ENCODE measurements around the gene DDX41.

DDX41 gene

DNA sequence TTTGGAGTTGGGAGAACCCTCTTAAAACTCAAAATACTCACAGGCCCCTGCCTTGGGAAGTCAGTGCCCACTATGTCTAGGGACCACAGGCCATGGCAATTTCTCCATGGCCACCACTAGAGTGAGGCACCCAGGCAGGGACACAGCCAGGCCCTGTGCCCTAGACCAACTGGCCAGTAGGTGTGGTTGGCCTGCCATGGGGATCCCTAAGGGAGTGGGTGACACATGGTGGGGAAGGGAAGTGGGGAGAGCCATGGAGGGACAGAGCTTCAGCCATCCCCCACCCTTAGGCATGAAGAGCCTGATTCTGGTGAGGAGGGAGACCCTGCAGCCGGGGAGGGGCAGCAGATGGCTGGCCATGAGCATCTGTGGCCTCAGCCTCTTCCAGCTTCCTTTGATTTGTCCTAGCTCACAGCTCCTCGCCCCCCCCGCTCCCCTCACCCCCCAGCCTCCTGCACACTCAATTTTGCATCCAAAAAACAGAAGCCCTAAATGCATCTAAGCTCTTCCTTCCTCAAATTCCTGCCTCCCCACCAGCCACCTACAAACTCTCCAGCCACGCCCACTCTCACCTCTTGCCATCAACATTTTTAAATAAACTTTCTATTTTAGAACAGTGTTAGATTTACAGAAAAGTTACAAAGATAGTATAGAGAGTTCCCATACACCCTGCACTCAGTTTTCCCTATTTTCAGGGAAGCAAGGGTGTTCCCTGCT is 41.8 kb downstream of the DDX41 start:
- DNase-seq (ENCODE audit: extremely low read depth, insufficient read length), result no peak
- H3K27me3 ChIP-seq (replicated peaks; ENCODE audit: control insufficient read depth, insufficient read depth, low read length), result no peaks in the 10 kb centered on the region; the same call in 1 of the 2 replicates
- no peaks in the 10 kb centered on the region for H3K36me3 ChIP-seq (ENCODE audit: control insufficient read depth, insufficient read depth, low read length)
- TF ChIP-seq CTCF (IDR thresholded peaks at IDR 0.05; ENCODE audit: insufficient read depth, low read length, poor library complexity, severe bottlenecking), result no peak
- H3K4me3 ChIP-seq (replicated peaks; ENCODE audit: low read depth, low read length), result no peak overlapping the region

DNA sequence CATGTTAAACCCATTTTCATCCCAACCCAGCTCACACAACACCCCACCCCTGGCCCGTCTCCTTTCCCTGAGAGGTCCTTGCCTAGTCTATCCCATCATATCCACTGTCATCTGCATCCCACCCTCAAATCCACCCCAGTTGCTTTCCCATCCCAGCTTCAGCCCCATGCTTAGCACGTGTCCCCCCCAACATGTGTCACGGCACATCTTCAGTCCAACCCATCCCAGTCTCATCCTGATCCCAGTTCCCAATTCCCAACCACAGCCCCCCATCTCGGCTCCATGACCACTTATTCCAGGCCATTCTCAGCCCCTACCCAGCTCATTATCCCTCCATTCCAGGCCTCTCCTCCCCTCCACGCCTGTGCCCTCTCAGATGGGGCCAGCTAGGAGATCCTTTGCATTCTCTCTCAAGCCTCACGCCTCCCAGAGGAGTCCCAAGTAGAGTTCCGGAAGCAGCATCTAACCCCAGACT is 42.7 kb downstream of the DDX41 start:
- H3K36me3 ChIP-seq (ENCODE audit: control insufficient read depth, insufficient read depth, low read length), result no peaks in the 10 kb centered on the region
- no peak overlapping the region for H3K4me3 ChIP-seq (replicated peaks; ENCODE audit: low read depth, low read length)
- DNase-seq (ENCODE audit: extremely low read depth, insufficient read length), result no peak
- no peak for TF ChIP-seq CTCF (IDR thresholded peaks at IDR 0.05; ENCODE audit: insufficient read depth, low read length, poor library complexity, severe bottlenecking)
- H3K27me3 ChIP-seq (replicated peaks; ENCODE audit: control insufficient read depth, insufficient read depth, low read length), result no peaks in the 10 kb centered on the region; the same call in 1 of the 2 replicates

- Histone ChIP-seq H3K4me3 (replicated peaks; ENCODE audit: low read depth, low read length) (peak within 1 kb of the TSS; percentile 62), H3K27me3 (replicated peaks; ENCODE audit: control insufficient read depth, insufficient read depth, low read length) (no peaks in the 10 kb centered on the region; the same call in 1 of the 2 replicates), H3K36me3 (ENCODE audit: control insufficient read depth, insufficient read depth, low read length) (no peaks in the 10 kb centered on the region)
- peak; percentile 61 for DNase-seq (ENCODE audit: extremely low read depth, insufficient read length)
- TF ChIP-seq CTCF (IDR thresholded peaks at IDR 0.05; ENCODE audit: insufficient read depth, low read length, poor library complexity, severe bottlenecking), result no peak
Measured at GRCh38 chr5:177473443-177474001, 43.2 kb downstream of the DDX41 start, which contains the start of gene DBN1. Gene DBN1, minus strand, starts transcription at chr5:177473634. Its CDS starts 113 bp downstream, at chr5:177473521.

DNA sequence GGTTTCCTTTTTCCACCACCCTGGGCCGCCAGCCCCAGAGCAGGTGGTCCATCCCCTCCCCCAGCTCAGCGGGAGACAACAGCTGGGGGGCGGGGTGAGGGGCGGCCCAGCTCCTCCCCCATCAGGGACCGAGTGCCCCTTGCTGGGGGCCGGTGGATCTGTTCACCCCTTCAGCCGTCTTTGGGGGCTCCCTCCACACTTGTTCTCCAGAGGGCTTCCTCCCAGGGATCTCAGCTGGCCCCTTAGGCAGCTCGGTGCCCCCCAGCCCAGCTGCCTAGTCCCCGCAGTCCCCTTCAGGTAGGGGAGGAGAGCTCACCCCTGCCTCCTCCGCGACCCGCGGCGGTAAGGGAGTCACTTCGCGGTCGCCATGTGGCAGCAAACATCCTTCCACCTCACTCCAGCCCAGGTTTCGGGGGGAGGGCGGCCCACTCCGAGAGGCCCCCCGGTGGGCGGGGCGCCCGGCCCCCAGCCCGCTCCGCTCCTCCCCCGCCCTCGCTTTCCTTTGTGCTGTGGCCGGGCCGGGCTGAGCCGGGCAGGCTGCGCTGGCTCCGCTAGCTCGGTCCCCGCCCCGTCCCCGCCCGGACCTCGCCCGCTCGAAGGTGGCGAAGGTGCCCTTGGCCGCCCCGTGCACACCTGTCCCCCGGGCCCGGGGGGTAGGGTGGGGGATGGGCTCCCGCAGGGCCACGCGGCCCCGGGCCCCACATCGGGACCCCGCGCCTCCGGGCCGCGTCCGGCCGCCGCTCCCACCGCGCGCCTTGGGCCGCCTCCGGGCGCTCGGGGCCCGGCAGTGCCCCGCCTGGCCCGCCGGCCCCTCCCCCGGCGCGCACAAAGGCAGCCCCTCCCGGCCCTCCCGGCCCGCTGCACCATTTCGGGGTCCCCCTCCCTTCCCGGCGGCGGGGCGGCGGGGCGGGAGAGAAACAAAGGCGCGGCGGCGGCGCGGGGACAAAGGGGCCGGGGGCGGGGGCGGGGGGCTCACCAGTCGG is 44.0 kb downstream of the DDX41 start:
- Histone ChIP-seq H3K36me3 (ENCODE audit: control insufficient read depth, insufficient read depth, low read length) (no peaks in the 10 kb centered on the region), H3K27me3 (replicated peaks; ENCODE audit: control insufficient read depth, insufficient read depth, low read length) (no peaks in the 10 kb centered on the region; the same call in 1 of the 2 replicates), H3K4me3 (replicated peaks; ENCODE audit: low read depth, low read length) (peak overlapping the region; percentile 62)
- peak; percentile 81 for DNase-seq (ENCODE audit: extremely low read depth, insufficient read length)
- TF ChIP-seq CTCF (IDR thresholded peaks at IDR 0.05; ENCODE audit: insufficient read depth, low read length, poor library complexity, severe bottlenecking), result no peak

- H3K27me3 ChIP-seq (replicated peaks; ENCODE audit: control insufficient read depth, insufficient read depth, low read length), result no peaks in the 10 kb centered on the region; the same call in none of the 2 replicates
- DNase-seq (ENCODE audit: extremely low read depth, insufficient read length), result no peak
- H3K36me3 ChIP-seq (ENCODE audit: control insufficient read depth, insufficient read depth, low read length), result no peaks in the 10 kb centered on the region
- TF ChIP-seq CTCF (IDR thresholded peaks at IDR 0.05; ENCODE audit: insufficient read depth, low read length, poor library complexity, severe bottlenecking), result no peak
- H3K4me3 ChIP-seq (replicated peaks; ENCODE audit: low read depth, low read length), result peak overlapping the region; percentile 62
Measured at GRCh38 chr5:177471610-177472356, 45.0 kb downstream of the DDX41 start.
